Stimulated activated naive CD8-positive, alpha-beta T cell treated with anti-CD3 and anti-CD28 coated beads, Interleukin-15, Interleukin-2, amounts not matched to agents 100 ng/mL and 50 ng/mL, for 24 hours (primary cell): Measurements from ENCODE around the gene LDAF1.

ENCODE experiments used
- H3K27ac Mint-ChIP-seq: one replicate; pipeline ENCODE4 v1.8.0; 2021; ENCODE audit warnings: mild to moderate bottlenecking, mixed read lengths
- H3K27me3 Mint-ChIP-seq: one replicate; pipeline ENCODE4 v1.8.0; 2021; ENCODE audit warnings: mixed read lengths
- H3K36me3 Mint-ChIP-seq: one replicate; pipeline ENCODE4 v1.8.0; 2021; ENCODE audit warnings: low read depth, mixed read lengths
- H3K4me1 Mint-ChIP-seq: one replicate; pipeline ENCODE4 v1.8.0; 2021; ENCODE audit warnings: low read depth, mixed read lengths
- H3K4me3 Mint-ChIP-seq: one replicate; pipeline ENCODE4 v1.8.0; 2021; ENCODE audit warnings: mild to moderate bottlenecking, mixed read lengths
- H3K9me3 Mint-ChIP-seq: one replicate; pipeline ENCODE4 v1.8.0; 2021; ENCODE audit warnings: mixed read lengths

Gene LDAF1

DNA sequence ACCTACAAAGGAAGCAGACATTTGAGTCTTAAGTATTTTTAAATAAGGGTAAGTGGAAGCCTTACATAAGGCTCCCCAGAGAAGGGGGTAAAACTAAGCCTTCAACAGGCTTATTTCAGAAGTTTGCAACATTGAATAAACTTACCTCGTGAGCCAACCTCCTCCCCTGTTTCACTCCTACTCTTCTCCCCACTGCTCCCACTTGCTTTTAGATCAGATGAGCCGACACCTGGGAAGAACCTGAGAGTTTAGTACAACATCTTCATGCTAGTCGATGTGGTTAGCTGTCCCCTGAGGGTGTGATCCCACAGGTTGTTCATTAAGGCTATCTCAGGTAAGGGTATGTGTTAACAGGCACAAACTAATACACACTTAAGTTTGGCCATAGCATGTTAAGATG, 39.1 kb downstream of the LDAF1 start:
- peaks cover 43% of the 10 kb centered on the region for H3K27me3 Mint-ChIP-seq
- H3K4me3 Mint-ChIP-seq = no peak overlapping the region
- H3K9me3 Mint-ChIP-seq = no peaks in the 10 kb centered on the region
- H3K36me3 Mint-ChIP-seq = no peaks in the 10 kb centered on the region
- no peak overlapping the region for H3K27ac Mint-ChIP-seq
- H3K4me1 Mint-ChIP-seq = peaks cover 4% of the 10 kb centered on the region

GRCh38 chr16:21199607-21200218, 41.2 kb downstream of the LDAF1 start:
- Mint-ChIP-seq H3K27me3 (peaks cover 37% of the 10 kb centered on the region), H3K4me1 (peaks cover 2% of the 10 kb centered on the region), H3K9me3 (no peaks in the 10 kb centered on the region), H3K27ac (no peak overlapping the region), H3K36me3 (no peaks in the 10 kb centered on the region), H3K4me3 (no peak overlapping the region)

DNA sequence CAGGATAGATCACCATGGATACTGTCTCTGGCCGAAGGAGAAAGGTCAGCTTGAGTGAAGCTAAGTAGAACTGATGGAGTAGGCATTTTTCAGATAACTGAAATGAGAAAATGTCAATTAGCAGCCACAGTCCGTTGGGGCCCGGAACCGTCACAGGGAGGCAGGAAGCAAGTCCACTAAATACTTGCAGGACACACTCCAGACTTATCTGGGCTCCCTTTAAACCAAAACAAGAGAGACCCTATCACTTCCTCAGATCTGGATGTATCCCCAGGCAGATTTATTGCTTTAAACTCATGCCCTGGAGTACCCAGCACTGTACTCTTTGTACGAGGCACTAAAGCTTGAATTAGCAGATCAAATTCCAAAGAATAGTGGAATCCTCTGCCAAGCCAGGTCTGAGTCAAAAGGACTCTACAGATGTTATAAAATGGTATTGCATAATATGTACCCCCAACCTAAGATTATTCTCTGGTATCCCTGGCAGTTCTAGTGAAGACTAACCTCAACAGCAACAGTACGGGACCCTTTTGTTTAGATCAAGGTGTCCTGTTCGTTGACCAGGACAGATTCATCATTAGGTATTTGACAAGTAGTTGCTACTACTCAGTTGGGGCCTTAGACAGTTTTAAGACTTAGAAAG, 44.8 kb downstream of the LDAF1 start:
- Mint-ChIP-seq H3K36me3 (no peaks in the 10 kb centered on the region), H3K4me3 (no peak overlapping the region), H3K27me3 (peaks cover 33% of the 10 kb centered on the region)

GRCh38 chr16:21205303-21205702, 46.8 kb downstream of the LDAF1 start:
- Mint-ChIP-seq H3K27ac (no peak overlapping the region), H3K4me3 (no peak overlapping the region), H3K27me3 (peaks cover 29% of the 10 kb centered on the region), H3K9me3 (no peaks in the 10 kb centered on the region), H3K36me3 (no peaks in the 10 kb centered on the region), H3K4me1 (no peaks in the 10 kb centered on the region)

More for the DNA sequence above, 44.8 kb downstream of the LDAF1 start:
- H3K27ac Mint-ChIP-seq = no peak overlapping the region
- H3K9me3 Mint-ChIP-seq = no peaks in the 10 kb centered on the region
- no peaks in the 10 kb centered on the region for H3K4me1 Mint-ChIP-seq

- H3K27ac Mint-ChIP-seq = no peak overlapping the region
- no peaks in the 10 kb centered on the region for H3K4me1 Mint-ChIP-seq
- no peak overlapping the region for H3K4me3 Mint-ChIP-seq
- no peaks in the 10 kb centered on the region for H3K9me3 Mint-ChIP-seq
- H3K36me3 Mint-ChIP-seq = no peaks in the 10 kb centered on the region
- peaks cover 25% of the 10 kb centered on the region for H3K27me3 Mint-ChIP-seq
Measured at GRCh38 chr16:21206550-21206949, 48.1 kb downstream of the LDAF1 start.

DNA sequence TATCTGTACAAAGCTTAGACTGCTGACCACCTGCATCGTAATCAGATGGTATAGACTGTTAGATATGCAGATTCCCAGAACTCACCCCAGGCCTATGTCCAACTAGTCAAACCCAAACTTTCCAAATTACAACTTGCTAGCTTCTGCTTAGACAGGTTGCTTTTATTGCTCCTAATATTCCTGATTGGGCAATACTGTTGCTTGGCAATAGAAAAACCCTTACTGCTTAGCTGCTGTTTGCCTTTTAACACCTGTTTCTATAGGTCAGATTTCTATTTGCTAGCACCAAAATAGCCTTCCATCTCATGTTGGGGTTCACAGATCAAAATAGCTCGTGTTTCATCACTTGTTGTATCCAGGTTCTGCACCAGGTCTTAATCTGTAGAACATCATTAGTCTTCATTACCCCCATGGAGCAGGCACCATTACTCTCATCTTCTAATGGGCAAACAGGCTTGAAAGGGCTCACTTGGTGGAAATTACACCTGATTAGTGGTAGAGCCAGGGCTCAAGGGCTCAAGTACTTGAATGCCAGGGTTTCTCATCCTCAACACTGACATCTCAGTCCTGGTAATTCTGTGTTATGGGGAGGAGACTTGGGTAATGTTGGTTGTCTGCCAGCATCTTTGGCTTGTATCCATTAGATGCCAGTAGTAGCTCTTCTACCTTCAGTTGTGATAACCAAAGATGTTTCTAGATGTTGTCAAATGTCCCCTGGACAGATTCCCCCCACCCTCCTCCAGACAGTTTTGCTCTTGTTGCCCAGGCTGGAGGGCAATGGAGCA, 50.2 kb downstream of the LDAF1 start:
- Mint-ChIP-seq H3K27ac (no peak overlapping the region), H3K27me3 (peaks cover 26% of the 10 kb centered on the region), H3K9me3 (no peaks in the 10 kb centered on the region), H3K4me1 (no peaks in the 10 kb centered on the region), H3K36me3 (no peaks in the 10 kb centered on the region), H3K4me3 (no peak overlapping the region)

GRCh38 chr16:21211486-21211885, 53.0 kb downstream of the LDAF1 start, which contains the start of gene ZP2:
TSS of gene ZP2 (minus strand) at chr16:21211574. CDS start at chr16:21211547, 27 bp downstream.
- Mint-ChIP-seq H3K4me1 (no peaks in the 10 kb centered on the region), H3K36me3 (no peaks in the 10 kb centered on the region), H3K9me3 (no peaks in the 10 kb centered on the region), H3K27ac (no peak within 1 kb of the TSS), H3K27me3 (peaks cover 24% of the 10 kb centered on the region), H3K4me3 (no peak within 1 kb of the TSS)

- peaks cover 27% of the 10 kb centered on the region for H3K27me3 Mint-ChIP-seq
- no peak overlapping the region for H3K27ac Mint-ChIP-seq
- H3K4me3 Mint-ChIP-seq = no peak overlapping the region
- H3K4me1 Mint-ChIP-seq = no peaks in the 10 kb centered on the region
- no peaks in the 10 kb centered on the region for H3K9me3 Mint-ChIP-seq
- no peaks in the 10 kb centered on the region for H3K36me3 Mint-ChIP-seq
Measured at GRCh38 chr16:21214086-21214485, 55.6 kb downstream of the LDAF1 start.

- Mint-ChIP-seq H3K27ac (no peak overlapping the region), H3K4me3 (no peak overlapping the region), H3K36me3 (no peaks in the 10 kb centered on the region), H3K4me1 (no peaks in the 10 kb centered on the region), H3K9me3 (no peaks in the 10 kb centered on the region), H3K27me3 (peaks cover 31% of the 10 kb centered on the region)
Measured at GRCh38 chr16:21217121-21217520, 58.6 kb downstream of the LDAF1 start.

- no peak overlapping the region for H3K27ac Mint-ChIP-seq
- H3K4me1 Mint-ChIP-seq = no peaks in the 10 kb centered on the region
- H3K9me3 Mint-ChIP-seq = no peaks in the 10 kb centered on the region
- H3K36me3 Mint-ChIP-seq = no peaks in the 10 kb centered on the region
- H3K27me3 Mint-ChIP-seq = peaks cover 33% of the 10 kb centered on the region
- H3K4me3 Mint-ChIP-seq = no peak overlapping the region
Measured at GRCh38 chr16:21218153-21218552, 59.7 kb downstream of the LDAF1 start.

- no peaks in the 10 kb centered on the region for H3K36me3 Mint-ChIP-seq
- peaks cover 40% of the 10 kb centered on the region for H3K27me3 Mint-ChIP-seq
- peaks cover under 1% of the 10 kb centered on the region for H3K4me1 Mint-ChIP-seq
- H3K27ac Mint-ChIP-seq = no peak overlapping the region
- H3K4me3 Mint-ChIP-seq = no peak overlapping the region
- H3K9me3 Mint-ChIP-seq = no peaks in the 10 kb centered on the region
Measured at GRCh38 chr16:21219551-21219950, 61.1 kb downstream of the LDAF1 start.

GRCh38 chr16:21222495-21223337, 64.2 kb downstream of the LDAF1 start:
- peaks cover 7% of the 10 kb centered on the region for H3K4me1 Mint-ChIP-seq
- no peaks in the 10 kb centered on the region for H3K9me3 Mint-ChIP-seq
- H3K27ac Mint-ChIP-seq = no peak overlapping the region
- no peak overlapping the region for H3K4me3 Mint-ChIP-seq
- no peaks in the 10 kb centered on the region for H3K36me3 Mint-ChIP-seq
- peaks cover 48% of the 10 kb centered on the region for H3K27me3 Mint-ChIP-seq

DNA sequence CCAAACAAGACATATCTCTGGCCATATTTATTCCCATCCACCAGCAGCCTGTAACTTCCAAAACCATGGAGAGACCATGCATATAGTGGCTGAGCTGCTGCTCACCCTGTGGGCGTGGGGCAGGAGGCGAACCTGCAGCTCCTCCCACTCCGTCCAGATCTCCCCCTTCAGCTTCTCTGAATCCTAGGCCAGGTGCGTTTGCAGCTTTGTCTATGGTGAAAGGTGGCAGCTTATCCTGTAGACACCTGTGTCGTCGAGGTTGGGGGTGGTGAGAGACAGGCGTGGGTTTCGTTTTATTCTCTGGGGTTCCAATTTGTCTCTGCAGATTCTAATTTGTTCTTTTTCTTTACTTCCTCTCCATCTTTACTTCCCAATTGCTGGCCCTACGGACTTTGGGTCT, 65.3 kb downstream of the LDAF1 start:
- Mint-ChIP-seq H3K4me1 (peaks cover 7% of the 10 kb centered on the region), H3K9me3 (no peaks in the 10 kb centered on the region), H3K27ac (no peak overlapping the region), H3K4me3 (no peak overlapping the region), H3K27me3 (peaks cover 50% of the 10 kb centered on the region), H3K36me3 (no peaks in the 10 kb centered on the region)

DNA sequence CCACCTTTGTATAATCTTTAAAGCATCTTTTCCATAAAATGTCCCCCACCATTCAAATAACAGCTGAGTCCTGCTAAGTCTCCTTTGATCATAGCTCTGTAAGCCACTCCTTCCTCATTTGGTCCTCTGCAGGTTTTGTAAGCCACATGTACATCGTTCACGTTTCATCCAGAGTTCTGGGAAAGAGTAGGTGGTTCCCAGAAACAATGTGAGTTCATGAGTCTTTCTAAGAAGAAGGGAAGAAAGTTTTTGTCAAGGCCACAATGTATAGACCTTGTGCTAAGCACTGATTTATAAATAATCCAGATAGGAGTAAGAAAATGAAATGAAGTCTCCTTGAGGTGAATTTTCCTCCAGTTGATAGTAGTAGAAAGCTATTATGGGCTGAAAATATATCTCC, 66.3 kb downstream of the LDAF1 start:
- no peaks in the 10 kb centered on the region for H3K9me3 Mint-ChIP-seq
- H3K4me3 Mint-ChIP-seq = no peak overlapping the region
- H3K27me3 Mint-ChIP-seq = peaks cover 53% of the 10 kb centered on the region
- H3K4me1 Mint-ChIP-seq = peaks cover 7% of the 10 kb centered on the region
- H3K36me3 Mint-ChIP-seq = no peaks in the 10 kb centered on the region
- no peak overlapping the region for H3K27ac Mint-ChIP-seq

DNA sequence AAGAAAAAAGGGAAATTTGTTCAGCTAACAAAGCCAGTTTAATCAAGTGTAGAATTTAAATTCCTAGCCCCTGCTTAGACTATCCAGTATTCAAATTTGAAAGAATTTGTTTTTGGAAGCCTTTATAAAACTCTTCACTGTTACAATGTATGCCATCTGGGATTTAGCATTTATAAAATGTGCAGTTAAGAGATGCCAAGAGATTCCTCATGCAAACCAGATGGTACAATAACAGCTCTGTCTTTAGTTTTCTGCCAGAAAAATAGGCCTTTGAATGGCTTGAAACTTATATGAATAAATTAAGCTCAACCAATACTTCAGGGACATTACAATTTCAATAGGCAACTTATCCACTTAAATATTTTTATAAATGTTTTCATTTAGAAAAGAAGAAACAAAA, 68.3 kb downstream of the LDAF1 start:
- Mint-ChIP-seq H3K4me3 (no peak overlapping the region), H3K27me3 (peaks cover 52% of the 10 kb centered on the region), H3K36me3 (no peaks in the 10 kb centered on the region), H3K9me3 (no peaks in the 10 kb centered on the region), H3K4me1 (peaks cover 7% of the 10 kb centered on the region), H3K27ac (no peak overlapping the region)
